Measurements from ENCODE around the gene WHRN. TPM values are rescaled to one million over a fixed set of nuclear protein-coding genes. Genes with fewer than 3 reads are reported as not detected.

WHRN gene
- total RNA-seq, 1 donor from 2014 or later = 6.2 TPM

DNA sequence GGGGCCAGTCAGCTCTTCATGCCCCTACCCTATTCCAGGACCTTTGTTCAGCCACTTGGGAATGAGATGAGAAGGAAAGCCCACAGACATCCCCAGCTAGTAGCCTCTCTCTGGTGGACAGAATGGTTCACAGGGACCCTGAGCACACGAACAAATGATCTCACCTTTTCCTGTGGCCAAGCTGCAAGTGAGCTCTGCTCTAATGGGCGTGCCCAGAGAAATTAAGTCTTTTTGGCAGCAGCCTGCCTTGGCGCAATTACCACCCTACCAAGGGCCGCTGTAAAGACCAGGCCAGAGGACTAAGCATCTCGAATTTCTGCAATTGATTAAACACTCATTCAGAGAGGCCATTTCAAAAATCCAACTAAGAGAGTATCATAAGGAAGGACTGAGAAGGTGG lies 56.0 kb downstream of the WHRN start:
- TF ChIP-seq, protein P1, sequence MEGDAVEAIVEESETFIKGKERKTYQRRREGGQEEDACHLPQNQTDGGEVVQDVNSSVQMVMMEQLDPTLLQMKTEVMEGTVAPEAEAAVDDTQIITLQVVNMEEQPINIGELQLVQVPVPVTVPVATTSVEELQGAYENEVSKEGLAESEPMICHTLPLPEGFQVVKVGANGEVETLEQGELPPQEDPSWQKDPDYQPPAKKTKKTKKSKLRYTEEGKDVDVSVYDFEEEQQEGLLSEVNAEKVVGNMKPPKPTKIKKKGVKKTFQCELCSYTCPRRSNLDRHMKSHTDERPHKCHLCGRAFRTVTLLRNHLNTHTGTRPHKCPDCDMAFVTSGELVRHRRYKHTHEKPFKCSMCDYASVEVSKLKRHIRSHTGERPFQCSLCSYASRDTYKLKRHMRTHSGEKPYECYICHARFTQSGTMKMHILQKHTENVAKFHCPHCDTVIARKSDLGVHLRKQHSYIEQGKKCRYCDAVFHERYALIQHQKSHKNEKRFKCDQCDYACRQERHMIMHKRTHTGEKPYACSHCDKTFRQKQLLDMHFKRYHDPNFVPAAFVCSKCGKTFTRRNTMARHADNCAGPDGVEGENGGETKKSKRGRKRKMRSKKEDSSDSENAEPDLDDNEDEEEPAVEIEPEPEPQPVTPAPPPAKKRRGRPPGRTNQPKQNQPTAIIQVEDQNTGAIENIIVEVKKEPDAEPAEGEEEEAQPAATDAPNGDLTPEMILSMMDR (IDR thresholded peaks at IDR 0.05) = no peak
- no peaks in the 10 kb centered on the region for H3K4me1 ChIP-seq
- ATAC-seq (no peak), DNase-seq (no peak)
- no peak overlapping the region for H3K4me3 ChIP-seq
- H3K27me3 ChIP-seq (ENCODE audit: low read depth) = no peaks in the 10 kb centered on the region
- intact Hi-C loops (cut with DNase I) = no loop called here
- no peaks in the 10 kb centered on the region for H3K9me3 ChIP-seq
- no peaks in the 10 kb centered on the region for H3K36me3 ChIP-seq
- H3K27ac ChIP-seq = no peak overlapping the region

DNA sequence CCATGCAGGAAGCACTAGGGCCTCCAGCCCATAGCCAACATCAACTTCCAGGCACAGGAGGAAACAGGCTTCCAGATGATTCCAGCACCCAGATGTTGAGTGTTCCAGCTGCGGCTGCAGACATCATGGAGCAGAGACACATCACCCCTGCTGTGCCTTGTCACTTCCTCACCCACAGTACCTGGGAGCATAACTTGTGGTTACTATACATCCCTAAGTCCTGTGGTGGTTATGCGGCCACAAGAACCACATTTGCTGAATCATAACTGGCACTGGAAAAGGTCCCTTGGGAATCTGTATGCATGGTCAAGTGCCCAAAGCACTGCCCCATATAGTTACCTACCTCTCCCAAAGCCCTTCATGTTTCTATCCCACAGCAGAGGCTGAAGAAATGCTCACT lies 56.6 kb downstream of the WHRN start:
- no peak for ATAC-seq
- DNase-seq = no peak
- no peaks in the 10 kb centered on the region for H3K9me3 ChIP-seq
- intact Hi-C loops (cut with DNase I) = no loop called here
- no peak overlapping the region for H3K4me3 ChIP-seq
- no peaks in the 10 kb centered on the region for H3K27me3 ChIP-seq (ENCODE audit: low read depth)
- TF ChIP-seq, protein P1 (IDR thresholded peaks at IDR 0.05) = no peak
- H3K4me1 ChIP-seq = no peaks in the 10 kb centered on the region
- H3K36me3 ChIP-seq = no peaks in the 10 kb centered on the region
- no peak overlapping the region for H3K27ac ChIP-seq

DNA sequence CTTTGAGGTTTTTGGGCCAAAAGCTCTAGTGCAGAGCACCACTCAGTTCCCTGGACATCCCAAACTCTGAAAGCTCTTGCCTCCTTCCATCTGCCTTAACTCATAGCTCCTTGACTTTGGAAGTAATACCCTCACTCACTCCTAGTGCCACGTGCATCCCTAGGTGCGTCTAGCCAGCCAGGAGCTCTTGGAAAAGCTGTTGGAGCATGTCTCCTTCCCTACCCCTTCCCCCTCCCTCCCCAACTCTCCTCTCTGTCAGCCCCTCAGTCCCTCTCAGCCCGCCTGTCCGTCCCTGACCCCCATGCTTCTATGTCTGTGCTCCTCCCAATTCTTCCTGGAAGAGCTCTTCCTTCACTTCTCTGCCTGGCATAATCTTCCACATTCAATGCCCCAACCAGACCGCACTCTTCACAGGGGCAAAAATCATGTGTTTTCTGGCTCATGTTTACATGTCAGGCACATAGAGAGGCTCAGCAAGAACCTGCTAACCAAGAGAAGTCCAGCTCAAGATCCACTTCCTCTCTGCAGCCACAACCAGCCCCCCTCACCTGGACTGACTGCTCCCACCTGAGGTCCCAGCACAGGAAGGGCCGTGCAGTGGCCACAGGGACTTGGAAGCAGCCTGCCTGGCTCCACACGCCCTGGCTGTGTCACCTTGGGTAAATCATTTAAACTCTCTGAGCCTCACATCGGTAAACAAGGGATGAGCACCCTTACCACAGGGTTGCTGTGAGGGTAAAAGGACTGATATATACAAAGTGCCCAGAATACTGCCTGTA lies 58.4 kb downstream of the WHRN start:
- no peak overlapping the region for H3K4me3 ChIP-seq
- intact Hi-C loops (cut with DNase I) = no loop called here
- no peaks in the 10 kb centered on the region for H3K27me3 ChIP-seq (ENCODE audit: low read depth)
- ATAC-seq (no peak), DNase-seq (no peak)
- no peaks in the 10 kb centered on the region for H3K36me3 ChIP-seq
- no peak overlapping the region for H3K27ac ChIP-seq
- H3K4me1 ChIP-seq = no peaks in the 10 kb centered on the region
- H3K9me3 ChIP-seq = no peaks in the 10 kb centered on the region
- TF ChIP-seq, protein P1 (IDR thresholded peaks at IDR 0.05) = no peak

DNA sequence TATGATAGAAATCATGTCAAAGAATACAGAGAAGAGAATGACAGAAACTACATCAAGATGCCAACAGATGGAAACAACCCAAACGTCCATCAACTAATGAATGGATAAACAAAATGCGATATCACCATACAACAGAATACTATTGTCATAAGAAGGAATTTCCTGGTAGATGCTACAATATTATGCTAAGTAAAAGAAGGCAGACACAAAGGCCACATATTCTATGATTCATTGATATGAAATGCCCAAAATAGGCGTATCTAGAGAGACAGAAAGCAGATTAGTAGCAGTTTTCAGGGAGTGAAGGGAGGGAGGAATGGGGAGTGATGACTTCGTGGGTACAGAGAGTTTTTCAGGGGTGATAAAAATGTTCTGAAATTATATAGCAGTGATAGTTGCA lies 59.2 kb downstream of the WHRN start:
- no peaks in the 10 kb centered on the region for H3K27me3 ChIP-seq (ENCODE audit: low read depth)
- H3K27ac ChIP-seq = no peak overlapping the region
- no peaks in the 10 kb centered on the region for H3K4me1 ChIP-seq
- ATAC-seq (no peak), DNase-seq (no peak)
- TF ChIP-seq, protein P1 (IDR thresholded peaks at IDR 0.05) = no peak
- H3K36me3 ChIP-seq = no peaks in the 10 kb centered on the region
- no peak overlapping the region for H3K4me3 ChIP-seq
- H3K9me3 ChIP-seq = no peaks in the 10 kb centered on the region
- intact Hi-C loops (cut with DNase I) = no loop called here

DNA sequence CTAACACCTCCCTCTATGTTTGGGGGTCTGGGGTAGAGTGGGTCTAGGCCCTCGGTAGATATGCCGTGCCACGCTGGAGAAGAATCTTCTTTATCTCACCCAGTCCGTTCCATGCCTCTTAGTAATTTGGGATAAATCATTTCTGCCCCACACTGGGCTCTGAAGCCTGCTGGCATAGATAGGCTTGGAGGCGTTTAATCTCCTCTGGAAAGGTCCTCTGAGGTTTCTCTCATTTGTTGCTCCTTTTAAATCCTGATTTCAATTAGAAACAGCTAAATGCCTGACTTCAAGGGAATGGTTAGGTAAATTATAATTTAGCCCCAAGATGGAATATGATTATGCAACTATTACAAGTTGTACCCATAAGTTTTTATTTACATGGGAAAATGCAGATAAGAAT lies 59.7 kb downstream of the WHRN start:
- Histone ChIP-seq H3K4me3 (no peak overlapping the region), H3K4me1 (no peaks in the 10 kb centered on the region), H3K27me3 (ENCODE audit: low read depth) (no peaks in the 10 kb centered on the region), H3K9me3 (no peaks in the 10 kb centered on the region), H3K27ac (no peak overlapping the region), H3K36me3 (no peaks in the 10 kb centered on the region)
- DNase-seq (no peak), ATAC-seq (no peak)
- TF ChIP-seq, protein P1 (IDR thresholded peaks at IDR 0.05) = no peak
- intact Hi-C loops (cut with DNase I) = no loop called here
